Measurements from ENCODE around the gene ZFYVE9. TPM values are rescaled to one million over a fixed set of nuclear protein-coding genes. Genes with fewer than 3 reads are reported as not detected.

The ZFYVE9 gene
- total and polyA plus RNA-seq, 2 of the 13 experiments (the other 11 are each of a cell fraction or from before 2014, with no cell fraction given), result 9.2 to 19.8 TPM

DNA sequence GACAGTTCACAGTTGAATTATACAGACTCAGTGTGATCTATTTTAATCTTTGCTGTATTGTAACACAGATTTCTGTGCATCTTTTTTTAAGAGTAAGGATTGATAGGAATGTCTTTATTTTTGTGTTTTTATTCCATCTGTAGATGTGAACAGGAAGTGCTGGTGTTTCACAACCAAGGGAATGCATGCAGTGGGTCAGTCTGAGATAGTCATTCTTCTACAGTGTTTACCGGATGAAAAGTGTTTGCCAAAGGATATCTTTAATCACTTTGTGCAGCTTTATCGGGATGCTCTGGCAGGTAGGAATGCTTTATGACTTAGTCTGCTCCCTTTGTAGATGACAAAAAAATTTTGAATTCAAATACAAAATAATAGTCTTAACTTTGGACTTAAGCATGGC, 139.6 kb downstream of the ZFYVE9 start (continued):
- TF ChIP-seq, protein P1, sequence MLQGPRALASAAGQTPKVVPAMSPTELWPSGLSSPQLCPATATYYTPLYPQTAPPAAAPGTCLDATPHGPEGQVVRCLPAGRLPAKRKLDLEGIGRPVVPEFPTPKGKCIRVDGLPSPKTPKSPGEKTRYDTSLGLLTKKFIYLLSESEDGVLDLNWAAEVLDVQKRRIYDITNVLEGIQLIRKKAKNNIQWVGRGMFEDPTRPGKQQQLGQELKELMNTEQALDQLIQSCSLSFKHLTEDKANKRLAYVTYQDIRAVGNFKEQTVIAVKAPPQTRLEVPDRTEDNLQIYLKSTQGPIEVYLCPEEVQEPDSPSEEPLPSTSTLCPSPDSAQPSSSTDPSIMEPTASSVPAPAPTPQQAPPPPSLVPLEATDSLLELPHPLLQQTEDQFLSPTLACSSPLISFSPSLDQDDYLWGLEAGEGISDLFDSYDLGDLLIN (CRISPR knock-in tag; IDR thresholded peaks at IDR 0.05; ENCODE audit: borderline replicate concordance), result no peak
- no peak for TF ChIP-seq ZNF496 (CRISPR knock-in tag; IDR thresholded peaks at IDR 0.05; ENCODE audit: insufficient replicate concordance)
- peak; percentile 91 for TF ChIP-seq NCOA2 (CRISPR knock-in tag; IDR thresholded peaks at IDR 0.05)
- TF ChIP-seq KDM5B (CRISPR knock-in tag; IDR thresholded peaks at IDR 0.05; ENCODE audit: borderline replicate concordance), result no peak
- TF ChIP-seq TEAD3 (CRISPR knock-in tag; optimal IDR thresholded peaks at IDR 0.05; ENCODE audit: borderline replicate concordance), result peak; percentile 95
- TF ChIP-seq ZKSCAN8 (CRISPR knock-in tag; IDR thresholded peaks at IDR 0.05; ENCODE audit: borderline replicate concordance), result peak; percentile 89; the same call in 1 of the 2 replicates
- peak; percentile 61; the same call in 1 of the 2 replicates for TF ChIP-seq HOXD1 (CRISPR knock-in tag; IDR thresholded peaks at IDR 0.05)
- no peak for TF ChIP-seq NFRKB (IDR thresholded peaks at IDR 0.05)
- TF ChIP-seq ZNF841 (CRISPR knock-in tag; IDR thresholded peaks at IDR 0.05; ENCODE audit: borderline replicate concordance), result no peak
- peak; percentile 82 for TF ChIP-seq FOXA3 (CRISPR knock-in tag; IDR thresholded peaks at IDR 0.05)
- TF ChIP-seq NRL (CRISPR knock-in tag; IDR thresholded peaks at IDR 0.05; ENCODE audit: borderline replicate concordance), result no peak
- TF ChIP-seq CEBPB (IDR thresholded peaks at IDR 0.05; ENCODE audit: borderline replicate concordance, low read depth, low read length), result 0 out of 2 replicates have a peak, but pooled peaks have one; percentile 42
- TF ChIP-seq ZNF75D (CRISPR knock-in tag; IDR thresholded peaks at IDR 0.05; ENCODE audit: borderline replicate concordance), result no peak
- peak; percentile 82 for TF ChIP-seq PPARG (CRISPR knock-in tag; conservative IDR thresholded peaks at IDR 0.05)
- peak; percentile 69; the same call in 1 of the 2 replicates for TF ChIP-seq NFIC (IDR thresholded peaks at IDR 0.05; ENCODE audit: low read length)
- no peak for TF ChIP-seq POLR2AphosphoS2 (IDR thresholded peaks at IDR 0.05; ENCODE audit: low read depth, low read length)
- TF ChIP-seq ZNF768 (CRISPR knock-in tag; IDR thresholded peaks at IDR 0.05), result no peak
- peak; percentile 29; the same call in 1 of the 2 replicates for TF ChIP-seq GABPB1 (CRISPR knock-in tag; IDR thresholded peaks at IDR 0.05)
- TF ChIP-seq ETV5 (CRISPR knock-in tag; IDR thresholded peaks at IDR 0.05; ENCODE audit: borderline replicate concordance), result peak; percentile 99
- TF ChIP-seq ZNF253 (CRISPR knock-in tag; IDR thresholded peaks at IDR 0.05; ENCODE audit: borderline replicate concordance), result no peak
- TF ChIP-seq, protein P2, sequence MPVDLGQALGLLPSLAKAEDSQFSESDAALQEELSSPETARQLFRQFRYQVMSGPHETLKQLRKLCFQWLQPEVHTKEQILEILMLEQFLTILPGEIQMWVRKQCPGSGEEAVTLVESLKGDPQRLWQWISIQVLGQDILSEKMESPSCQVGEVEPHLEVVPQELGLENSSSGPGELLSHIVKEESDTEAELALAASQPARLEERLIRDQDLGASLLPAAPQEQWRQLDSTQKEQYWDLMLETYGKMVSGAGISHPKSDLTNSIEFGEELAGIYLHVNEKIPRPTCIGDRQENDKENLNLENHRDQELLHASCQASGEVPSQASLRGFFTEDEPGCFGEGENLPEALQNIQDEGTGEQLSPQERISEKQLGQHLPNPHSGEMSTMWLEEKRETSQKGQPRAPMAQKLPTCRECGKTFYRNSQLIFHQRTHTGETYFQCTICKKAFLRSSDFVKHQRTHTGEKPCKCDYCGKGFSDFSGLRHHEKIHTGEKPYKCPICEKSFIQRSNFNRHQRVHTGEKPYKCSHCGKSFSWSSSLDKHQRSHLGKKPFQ (CRISPR knock-in tag; IDR thresholded peaks at IDR 0.05; ENCODE audit: insufficient replicate concordance), result peak; percentile 71
- TF ChIP-seq, protein P3, sequence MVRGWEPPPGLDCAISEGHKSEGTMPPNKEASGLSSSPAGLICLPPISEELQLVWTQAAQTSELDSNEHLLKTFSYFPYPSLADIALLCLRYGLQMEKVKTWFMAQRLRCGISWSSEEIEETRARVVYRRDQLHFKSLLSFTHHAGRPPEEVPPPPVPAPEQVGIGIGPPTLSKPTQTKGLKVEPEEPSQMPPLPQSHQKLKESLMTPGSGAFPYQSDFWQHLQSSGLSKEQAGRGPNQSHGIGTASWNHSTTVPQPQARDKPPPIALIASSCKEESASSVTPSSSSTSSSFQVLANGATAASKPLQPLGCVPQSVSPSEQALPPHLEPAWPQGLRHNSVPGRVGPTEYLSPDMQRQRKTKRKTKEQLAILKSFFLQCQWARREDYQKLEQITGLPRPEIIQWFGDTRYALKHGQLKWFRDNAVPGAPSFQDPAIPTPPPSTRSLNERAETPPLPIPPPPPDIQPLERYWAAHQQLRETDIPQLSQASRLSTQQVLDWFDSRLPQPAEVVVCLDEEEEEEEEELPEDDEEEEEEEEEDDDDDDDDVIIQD (CRISPR knock-in tag; IDR thresholded peaks at IDR 0.05; ENCODE audit: low read depth), result peak; percentile 48; the same call in 1 of the 2 replicates
- TF ChIP-seq SOX13 (IDR thresholded peaks at IDR 0.05), result peak; percentile 56; the same call in 1 of the 2 replicates
- TF ChIP-seq SOX13 (CRISPR knock-in tag; conservative IDR thresholded peaks at IDR 0.05 in 1 of 2, IDR thresholded peaks at IDR 0.05 in 1 of 2), result peak in 1 of 2 experiments; percentile 88; a peak in 2 of 4 replicates
- no peak for TF ChIP-seq ZNF292 (CRISPR knock-in tag; IDR thresholded peaks at IDR 0.05; ENCODE audit: borderline replicate concordance, low read depth)
- peak; percentile 91 for TF ChIP-seq MED1 (CRISPR knock-in tag; IDR thresholded peaks at IDR 0.05)
- TF ChIP-seq ZMYM3 (CRISPR knock-in tag; IDR thresholded peaks at IDR 0.05), result no peak
- no peak for TF ChIP-seq ZBTB1 (CRISPR knock-in tag; IDR thresholded peaks at IDR 0.05; ENCODE audit: borderline replicate concordance)
- no peak for TF ChIP-seq ZNF629 (CRISPR knock-in tag; conservative IDR thresholded peaks at IDR 0.05)

All from HepG2 (cell line).